Measurements from ENCODE around the gene CSMD2. TPM values are rescaled to one million over a fixed set of nuclear protein-coding genes. Genes with fewer than 3 reads are reported as not detected.

CSMD2 gene
- polyA plus RNA-seq, 1 of the 3 experiments (the other 2 are of a cell fraction) = not detected

GRCh38 chr1:34192621-34193020, 27.6 kb upstream of the CSMD2 start:
- no peak overlapping the region for H3K9ac ChIP-seq
- no peaks in the 10 kb centered on the region for H3K9me2 ChIP-seq
- no peaks in the 10 kb centered on the region for H3F3A ChIP-seq (replicated peaks; ENCODE audit: insufficient read depth)
- H4K20me1 ChIP-seq (ENCODE audit: insufficient read depth) = no peaks in the 10 kb centered on the region
- POLR2A ChIA-PET = no interaction called here
- H3K79me2 ChIP-seq (ENCODE audit: insufficient read depth) = no peaks in the 10 kb centered on the region
- H3K4me3 ChIP-seq (ENCODE audit: low read depth in 2 of 2, low read length in 1 of 2) = no peak overlapping the region
- H3K4me2 ChIP-seq = no peak overlapping the region
- no peaks in the 10 kb centered on the region for H3K36me3 ChIP-seq (replicated peaks in 1 of 2; ENCODE audit: control insufficient read depth in 1 of 2, insufficient read depth in 2 of 2, low read length in 1 of 2)
- DNase-seq = no peak
- no peak overlapping the region for H3K27ac ChIP-seq (ENCODE audit: low read depth in 2 of 2, low read length in 1 of 2)
- whole genome bisulfite sequencing (ENCODE audit: low lambda C conversion rate) = 5% methylated on average over 3 of the region's 3 CpGs
- no peaks in the 10 kb centered on the region for H3K4me1 ChIP-seq (ENCODE audit: control insufficient read depth in 1 of 2, insufficient read depth in 2 of 2, low read depth in 1 of 2, low read length in 1 of 2)
- CTCF ChIA-PET = interaction anchor here (1.1 kb wide), 1 partner anchor 550 kb away, joined by 4 read pairs; no protein-coding TSS in a partner anchor
- no peak overlapping the region for H2AFZ ChIP-seq (ENCODE audit: low read depth)
- TF ChIP-seq JUND (IDR thresholded peaks at IDR 0.05) (no peak), RFX5 (IDR thresholded peaks at IDR 0.05; ENCODE audit: low read length) (no peak), RCOR1 (IDR thresholded peaks at IDR 0.05; ENCODE audit: low read length) (no peak)
- no peaks in the 10 kb centered on the region for H3K9me3 ChIP-seq
- H3K27me3 ChIP-seq (ENCODE audit: insufficient read depth) = no peaks in the 10 kb centered on the region

GRCh38 chr1:34190692-34191091, 25.7 kb upstream of the CSMD2 start:
- H3K27me3 ChIP-seq (ENCODE audit: insufficient read depth) = no peaks in the 10 kb centered on the region
- H3K27ac ChIP-seq (ENCODE audit: low read depth in 2 of 2, low read length in 1 of 2) = no peak overlapping the region
- no peaks in the 10 kb centered on the region for H3K4me1 ChIP-seq (ENCODE audit: control insufficient read depth in 1 of 2, insufficient read depth in 2 of 2, low read depth in 1 of 2, low read length in 1 of 2)
- no peak for TF ChIP-seq PBX3 (IDR thresholded peaks at IDR 0.05)
- TF ChIP-seq EZH2phosphoT487 (IDR thresholded peaks at IDR 0.05; ENCODE audit: borderline replicate concordance, low read depth) = no peak
- no peak for TF ChIP-seq NFIC (IDR thresholded peaks at IDR 0.05; ENCODE audit: borderline replicate concordance)
- no peak for TF ChIP-seq TCF12 (IDR thresholded peaks at IDR 0.05)
- TF ChIP-seq, protein P1, sequence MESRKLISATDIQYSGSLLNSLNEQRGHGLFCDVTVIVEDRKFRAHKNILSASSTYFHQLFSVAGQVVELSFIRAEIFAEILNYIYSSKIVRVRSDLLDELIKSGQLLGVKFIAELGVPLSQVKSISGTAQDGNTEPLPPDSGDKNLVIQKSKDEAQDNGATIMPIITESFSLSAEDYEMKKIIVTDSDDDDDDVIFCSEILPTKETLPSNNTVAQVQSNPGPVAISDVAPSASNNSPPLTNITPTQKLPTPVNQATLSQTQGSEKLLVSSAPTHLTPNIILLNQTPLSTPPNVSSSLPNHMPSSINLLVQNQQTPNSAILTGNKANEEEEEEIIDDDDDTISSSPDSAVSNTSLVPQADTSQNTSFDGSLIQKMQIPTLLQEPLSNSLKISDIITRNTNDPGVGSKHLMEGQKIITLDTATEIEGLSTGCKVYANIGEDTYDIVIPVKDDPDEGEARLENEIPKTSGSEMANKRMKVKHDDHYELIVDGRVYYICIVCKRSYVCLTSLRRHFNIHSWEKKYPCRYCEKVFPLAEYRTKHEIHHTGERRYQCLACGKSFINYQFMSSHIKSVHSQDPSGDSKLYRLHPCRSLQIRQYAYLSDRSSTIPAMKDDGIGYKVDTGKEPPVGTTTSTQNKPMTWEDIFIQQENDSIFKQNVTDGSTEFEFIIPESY (IDR thresholded peaks at IDR 0.05; ENCODE audit: borderline replicate concordance, low read depth) = no peak
- TF ChIP-seq USF1 (IDR thresholded peaks at IDR 0.05; ENCODE audit: borderline replicate concordance, low read depth) = no peak
- TF ChIP-seq USF2 (IDR thresholded peaks at IDR 0.05; ENCODE audit: borderline replicate concordance, low read depth, low read length) = no peak
- TF ChIP-seq GATA2 (CRISPR knock-in tag; IDR thresholded peaks at IDR 0.05) = no peak
- TF ChIP-seq CTCF (IDR thresholded peaks at IDR 0.05) = no peak
- TF ChIP-seq EP300 (IDR thresholded peaks at IDR 0.05; ENCODE audit: borderline replicate concordance in 1 of 2, low read depth in 1 of 2, low read length in 1 of 2) = no peak
- TF ChIP-seq RXRA (IDR thresholded peaks at IDR 0.05; ENCODE audit: borderline replicate concordance, low read depth) = no peak
- no peak for TF ChIP-seq FOSL2 (IDR thresholded peaks at IDR 0.05; ENCODE audit: borderline replicate concordance, low read depth)
- TF ChIP-seq JUND (IDR thresholded peaks at IDR 0.05) = no peak
- TF ChIP-seq SIN3A (IDR thresholded peaks at IDR 0.05; ENCODE audit: borderline replicate concordance, low read depth, low read length) = no peak
- no peak for TF ChIP-seq TEAD4 (IDR thresholded peaks at IDR 0.05; ENCODE audit: borderline replicate concordance, insufficient read depth)
- no peak for TF ChIP-seq CHD2 (IDR thresholded peaks at IDR 0.05; ENCODE audit: low read length, partially characterized antibody)
- TF ChIP-seq RCOR1 (IDR thresholded peaks at IDR 0.05; ENCODE audit: low read length) = no peak
- no peak for TF ChIP-seq RFX5 (IDR thresholded peaks at IDR 0.05; ENCODE audit: low read length)
- H3K36me3 ChIP-seq (replicated peaks in 1 of 2; ENCODE audit: control insufficient read depth in 1 of 2, insufficient read depth in 2 of 2, low read length in 1 of 2) = no peaks in the 10 kb centered on the region
- no peaks in the 10 kb centered on the region for H3K9me3 ChIP-seq
- H3K9ac ChIP-seq = no peak overlapping the region
- H3K9me2 ChIP-seq = no peaks in the 10 kb centered on the region
- CTCF ChIA-PET = interaction anchor here (0.6 to 1.0 kb wide), 2 partner anchors 441 to 552 kb away, joined by 3 to 4 read pairs; no protein-coding TSS in a partner anchor
- H2AFZ ChIP-seq (ENCODE audit: low read depth) = no peak overlapping the region
- POLR2A ChIA-PET = no interaction called here
- no peak for DNase-seq
- 13% methylated on average over 2 of the region's 2 CpGs for WGBS (ENCODE audit: low lambda C conversion rate)
- no peaks in the 10 kb centered on the region for H4K20me1 ChIP-seq (ENCODE audit: insufficient read depth)
- H3K4me3 ChIP-seq (ENCODE audit: low read depth in 2 of 2, low read length in 1 of 2) = no peak overlapping the region
- H3K79me2 ChIP-seq (ENCODE audit: insufficient read depth) = no peaks in the 10 kb centered on the region
- H3K4me2 ChIP-seq = no peak overlapping the region
- H3F3A ChIP-seq (replicated peaks; ENCODE audit: insufficient read depth) = no peaks in the 10 kb centered on the region
